Duodenal mucosa (tissue), 2 donors: ENCODE measurements around the gene HMBS.
"Not testable (repeated sequence)": the region's sequence is repeated elsewhere in the genome, so short reads cannot be mapped to it uniquely, and the experiment has no call there.

Experiments
- H3K27ac ChIP-seq: one replicate; pipeline ENCODE4 v1.7.0; 2013; ENCODE audit warnings: low read depth, low read length
- H3K27me3 ChIP-seq, 2 donors: one replicate each; pipeline ENCODE4 v1.7.0; 2013; ENCODE audit warnings: low read length in 2 of 2, control low read depth in 1 of 2; ENCODE audit not compliant: insufficient read depth in 2 of 2, control insufficient read depth in 1 of 2
- H3K36me3 ChIP-seq, 2 donors: one replicate each; pipeline ENCODE4 v1.7.0; 2013; ENCODE audit warnings: low read length in 2 of 2, control low read depth in 1 of 2; ENCODE audit not compliant: insufficient read depth in 2 of 2, control insufficient read depth in 1 of 2
- H3K4me1 ChIP-seq, 2 donors: one replicate each; pipeline ENCODE4 v1.7.0; 2013; ENCODE audit warnings: low read length in 2 of 2, control low read depth in 1 of 2; ENCODE audit not compliant: insufficient read depth in 2 of 2, control insufficient read depth in 1 of 2
- H3K4me3 ChIP-seq, 2 donors: one replicate each; pipeline ENCODE4 v1.7.0; 2013; ENCODE audit warnings: low read length in 2 of 2, low read depth in 1 of 2
- H3K9ac ChIP-seq, 2 donors: one replicate each; pipeline ENCODE4 v1.7.0; 2013; ENCODE audit warnings: low read length in 2 of 2, low read depth in 1 of 2
- H3K9me3 ChIP-seq, 2 donors: one replicate each; pipeline ENCODE4 v1.7.0; 2013; ENCODE audit warnings: low read length in 2 of 2, control low read depth in 1 of 2; ENCODE audit not compliant: control insufficient read depth in 1 of 2

The HMBS gene

DNA sequence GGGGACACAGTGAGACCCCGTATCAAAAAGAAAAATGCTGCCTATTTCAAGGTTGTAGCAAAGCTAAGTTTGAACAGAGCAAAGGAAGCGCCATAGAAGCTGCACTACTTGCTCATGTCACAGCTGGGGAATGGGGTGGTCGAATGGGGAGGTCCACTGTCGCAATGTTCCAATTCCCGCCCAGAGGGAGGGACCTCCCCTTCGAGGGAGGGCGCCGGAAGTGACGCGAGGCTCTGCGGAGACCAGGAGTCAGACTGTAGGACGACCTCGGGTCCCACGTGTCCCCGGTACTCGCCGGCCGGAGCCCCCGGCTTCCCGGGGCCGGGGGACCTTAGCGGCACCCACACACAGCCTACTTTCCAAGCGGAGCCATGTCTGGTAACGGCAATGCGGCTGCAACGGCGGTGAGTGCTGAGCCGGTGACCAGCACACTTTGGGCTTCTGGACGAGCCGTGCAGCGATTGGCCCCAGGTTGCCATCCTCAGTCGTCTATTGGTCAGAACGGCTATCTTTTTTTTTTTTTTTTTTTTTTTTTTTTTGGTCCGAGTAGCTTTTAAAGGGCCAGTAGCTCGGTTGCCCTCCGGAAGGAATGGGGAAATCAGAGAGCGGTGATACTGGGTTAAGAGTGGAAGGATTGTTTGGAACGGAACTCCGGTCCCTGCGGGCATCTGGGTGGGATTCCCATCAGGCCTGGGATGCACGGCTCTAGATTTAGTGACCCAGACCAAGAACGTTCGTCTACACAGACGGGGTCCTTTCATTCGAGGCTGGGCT, at the start of gene HMBS:
HMBS (plus strand) TSS at position 219 of the 774 bp plus-strand sequence; CDS start at position 372, 153 bp downstream.
- H3K4me1 ChIP-seq, result peaks cover 29 to 33% of the 10 kb centered on the region in 2 donors
- H3K27me3 ChIP-seq, result no peaks in the 10 kb centered on the region
- H3K27ac ChIP-seq, result peak within 1 kb of the TSS; percentile 69
- peaks cover 14 to 26% of the 10 kb centered on the region in 2 donors for H3K36me3 ChIP-seq
- H3K9ac ChIP-seq, result peak within 1 kb of the TSS; percentile 61 to 80
- H3K4me3 ChIP-seq, result peak within 1 kb of the TSS; percentile 76 to 89
- H3K9me3 ChIP-seq, result no peaks in the 10 kb centered on the region

DNA sequence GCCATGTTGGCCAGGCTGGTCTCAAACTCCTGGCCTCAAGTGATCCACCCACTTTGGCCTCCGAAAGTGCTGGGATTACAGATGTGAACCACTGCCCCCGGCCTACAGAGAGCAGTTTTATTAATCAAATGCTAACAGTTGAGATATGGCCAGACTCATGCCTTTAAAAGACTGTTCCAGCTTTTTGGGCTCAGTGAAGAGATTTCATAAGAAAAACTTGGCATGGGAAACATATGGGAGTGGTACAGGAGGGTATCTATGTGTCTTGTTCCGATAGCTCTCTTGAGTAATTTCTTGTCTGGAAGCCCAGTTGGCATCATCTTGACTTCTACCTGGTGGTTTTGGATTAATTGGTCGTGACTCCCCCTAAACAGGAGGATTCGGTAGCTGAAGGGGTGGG, 45.8 kb upstream of the HMBS start:
- Histone ChIP-seq H3K9ac (no peak overlapping the region), H3K4me3 (no peak overlapping the region), H3K9me3 (no peaks in the 10 kb centered on the region)

DNA sequence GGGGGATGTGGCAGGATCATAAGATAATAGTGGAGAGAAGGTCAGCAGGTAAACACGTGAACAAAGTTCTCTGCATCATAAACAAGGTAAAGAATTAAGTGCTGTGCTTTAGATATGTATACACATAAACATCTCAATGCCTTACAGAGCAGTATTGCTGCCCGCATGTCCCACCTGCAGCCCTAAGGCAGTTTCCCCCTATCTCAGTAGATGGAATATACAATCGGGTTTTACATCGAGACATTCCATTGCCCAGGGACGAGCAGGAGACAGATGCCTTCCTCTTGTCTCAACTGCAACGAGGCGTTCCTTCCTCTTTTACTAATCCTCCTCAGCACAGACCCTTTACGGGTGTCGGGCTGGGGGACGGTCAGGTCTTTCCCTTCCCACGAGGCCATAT, 45.2 kb upstream of the HMBS start:
- not testable (repeated sequence) for H3K9me3 ChIP-seq, H3K4me3 ChIP-seq, H3K36me3 ChIP-seq, H3K27ac ChIP-seq, H3K4me1 ChIP-seq, H3K27me3 ChIP-seq, H3K9ac ChIP-seq

More for the DNA sequence above, 45.8 kb upstream of the HMBS start:
- Histone ChIP-seq H3K36me3 (no peaks in the 10 kb centered on the region), H3K4me1 (no peaks in the 10 kb centered on the region), H3K27me3 (no peaks in the 10 kb centered on the region), H3K27ac (no peak overlapping the region)

DNA sequence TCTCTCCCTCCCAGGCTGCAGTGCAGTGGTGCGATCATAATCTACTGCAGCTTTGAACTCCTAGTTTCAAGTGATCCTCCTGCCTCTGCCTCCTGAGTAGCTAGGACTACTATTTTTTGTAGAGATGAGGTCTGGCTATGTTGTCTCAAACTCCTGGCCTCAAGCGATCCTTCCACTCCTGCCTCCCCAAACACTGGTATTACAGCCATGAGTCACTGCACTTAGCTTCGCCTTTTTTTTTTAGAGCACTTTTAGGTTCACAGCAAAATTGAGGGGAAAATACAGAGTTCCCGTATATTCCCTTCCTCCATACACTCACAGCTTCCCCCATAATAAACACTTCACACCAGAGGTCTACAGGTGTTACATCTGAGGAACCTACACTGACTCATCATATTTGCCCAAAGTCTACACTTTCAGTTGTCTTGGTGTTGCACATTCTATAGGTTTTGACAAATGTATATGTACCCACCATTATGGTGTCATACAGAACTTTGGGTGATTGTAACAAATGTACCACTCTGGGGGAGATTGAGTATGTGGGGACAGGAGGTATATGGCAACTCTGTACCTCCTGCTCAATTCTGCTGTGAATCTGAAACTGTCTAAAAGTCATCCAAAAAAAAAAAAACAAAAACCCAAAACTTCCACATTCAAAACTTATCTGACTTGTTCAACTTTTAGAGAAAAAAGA, 42.7 kb upstream of the HMBS start:
- Histone ChIP-seq H3K9ac (no peak overlapping the region), H3K4me1 (no peaks in the 10 kb centered on the region), H3K4me3 (no peak overlapping the region), H3K9me3 (no peaks in the 10 kb centered on the region), H3K36me3 (peaks cover 11 to 27% of the 10 kb centered on the region in 2 donors), H3K27me3 (no peaks in the 10 kb centered on the region), H3K27ac (no peak overlapping the region)

DNA sequence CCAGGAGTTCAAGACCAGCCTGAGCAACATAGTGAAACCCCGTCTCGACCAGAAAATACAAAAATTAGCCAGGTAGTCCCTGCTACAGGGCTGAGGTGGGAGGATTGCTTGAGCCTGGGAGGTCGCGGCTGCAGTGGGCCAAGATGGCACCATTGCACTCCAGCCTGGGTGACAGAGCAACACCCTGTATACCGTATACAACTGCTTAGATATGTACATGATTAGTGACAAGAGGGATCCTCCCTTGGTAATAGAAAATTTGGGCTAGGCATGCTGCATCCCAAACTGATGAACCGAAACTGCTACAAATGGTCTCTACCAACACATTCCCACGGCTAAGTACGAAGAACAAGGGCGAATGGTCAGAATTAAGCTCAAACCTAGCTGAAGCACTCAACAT, 41.8 kb upstream of the HMBS start:
- H3K27me3 ChIP-seq, result no peaks in the 10 kb centered on the region
- H3K9me3 ChIP-seq, result no peaks in the 10 kb centered on the region
- no peak overlapping the region for H3K9ac ChIP-seq
- H3K27ac ChIP-seq, result no peak overlapping the region
- H3K36me3 ChIP-seq, result peaks cover 19 to 37% of the 10 kb centered on the region in 2 donors
- H3K4me1 ChIP-seq, result no peaks in the 10 kb centered on the region
- no peak overlapping the region for H3K4me3 ChIP-seq

DNA sequence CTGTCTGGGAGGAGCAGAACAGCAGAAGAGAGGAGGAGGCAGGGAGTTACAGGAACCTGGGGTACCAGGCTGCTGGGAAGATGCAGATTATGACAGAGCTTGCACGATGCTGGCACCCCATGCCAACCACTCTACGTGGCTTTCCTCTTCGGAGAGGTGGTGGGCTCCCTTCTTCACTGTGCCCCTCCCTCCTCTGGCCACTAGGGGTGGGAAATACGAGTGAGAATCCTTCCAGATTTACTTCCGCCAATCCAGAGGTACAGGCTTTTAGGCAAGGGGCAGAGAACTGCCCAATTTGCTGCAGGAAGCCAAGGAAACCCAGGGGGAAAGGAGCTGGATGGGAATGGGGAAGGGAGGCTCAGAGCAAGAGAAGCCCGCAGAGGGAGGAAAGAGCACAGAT, 40.0 kb upstream of the HMBS start:
- H3K9me3 ChIP-seq, result no peaks in the 10 kb centered on the region
- H3K4me1 ChIP-seq, result no peaks in the 10 kb centered on the region
- H3K9ac ChIP-seq, result no peak overlapping the region
- no peaks in the 10 kb centered on the region for H3K27me3 ChIP-seq
- no peak overlapping the region for H3K4me3 ChIP-seq
- peaks cover 34 to 55% of the 10 kb centered on the region in 2 donors for H3K36me3 ChIP-seq
- H3K27ac ChIP-seq, result no peak overlapping the region

DNA sequence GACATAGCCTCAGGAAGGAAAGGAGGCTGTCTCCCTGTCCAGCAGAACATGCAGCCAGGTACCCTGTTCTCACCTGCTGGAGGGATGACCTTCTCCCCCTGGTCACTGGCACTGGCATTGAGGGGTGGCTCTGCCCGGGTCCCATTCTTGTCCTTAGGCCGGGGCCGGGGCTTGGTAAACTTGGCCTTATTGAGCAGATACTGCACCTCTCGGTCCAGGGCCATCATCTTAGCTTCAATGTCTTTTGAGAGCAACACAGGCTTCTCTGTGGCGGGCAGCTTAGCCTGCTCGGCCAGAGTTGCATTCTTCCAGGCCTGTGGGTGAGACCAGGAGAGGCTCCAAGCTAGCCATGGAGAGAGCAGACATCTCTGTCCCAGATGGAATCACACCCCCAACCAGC, 38.2 kb upstream of the HMBS start:
- no peak overlapping the region for H3K9ac ChIP-seq
- no peaks in the 10 kb centered on the region for H3K9me3 ChIP-seq
- H3K27me3 ChIP-seq, result no peaks in the 10 kb centered on the region
- peaks cover 38 to 72% of the 10 kb centered on the region in 2 donors for H3K36me3 ChIP-seq
- H3K27ac ChIP-seq, result no peak overlapping the region
- no peak overlapping the region for H3K4me3 ChIP-seq
- no peaks in the 10 kb centered on the region for H3K4me1 ChIP-seq

DNA sequence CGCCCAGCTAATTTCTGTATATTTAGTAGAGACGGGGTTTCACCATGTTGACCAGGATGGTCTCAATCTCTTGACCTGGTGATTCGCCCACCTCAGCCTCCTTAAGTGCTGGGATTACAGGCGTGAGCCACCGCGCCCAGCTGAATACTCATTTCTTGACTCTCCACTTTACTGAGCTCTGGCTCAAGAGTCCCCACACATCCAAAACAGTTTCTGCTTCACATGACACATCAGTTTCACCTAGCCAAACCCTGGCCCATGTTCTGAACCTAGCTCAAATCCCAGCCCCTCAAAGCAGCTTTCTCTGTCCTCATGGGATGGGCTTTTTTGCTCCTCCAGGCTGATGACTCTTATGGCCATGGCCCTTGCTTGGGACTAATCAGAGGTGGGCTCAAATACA, 37.5 kb upstream of the HMBS start:
- no peak overlapping the region for H3K9ac ChIP-seq
- peaks cover 45 to 79% of the 10 kb centered on the region in 2 donors for H3K36me3 ChIP-seq
- H3K4me1 ChIP-seq, result no peaks in the 10 kb centered on the region
- no peak overlapping the region for H3K4me3 ChIP-seq
- no peaks in the 10 kb centered on the region for H3K27me3 ChIP-seq
- no peaks in the 10 kb centered on the region for H3K9me3 ChIP-seq
- no peak overlapping the region for H3K27ac ChIP-seq

DNA sequence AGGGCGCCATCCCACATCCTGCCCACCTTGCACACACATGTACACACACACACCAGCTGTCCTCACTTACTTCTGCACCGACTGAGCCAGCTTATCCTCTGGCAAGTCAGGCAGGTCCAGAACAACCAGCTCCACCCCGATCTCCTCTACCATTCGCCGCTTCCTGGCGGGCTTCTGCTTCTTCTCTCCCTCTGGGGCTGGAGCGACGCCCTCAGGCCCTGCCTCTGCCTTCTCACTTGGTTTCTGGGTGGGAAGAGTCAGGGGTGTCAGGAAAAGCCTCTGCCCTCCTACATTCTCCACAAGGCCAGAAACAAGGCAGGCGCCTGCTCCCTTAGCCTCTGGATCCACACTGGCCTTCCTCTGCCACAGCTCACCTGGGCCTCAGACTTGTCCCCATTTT, 36.0 kb upstream of the HMBS start:
- Histone ChIP-seq H3K4me3 (no peak overlapping the region), H3K36me3 (peaks cover 59 to 93% of the 10 kb centered on the region in 2 donors)

DNA sequence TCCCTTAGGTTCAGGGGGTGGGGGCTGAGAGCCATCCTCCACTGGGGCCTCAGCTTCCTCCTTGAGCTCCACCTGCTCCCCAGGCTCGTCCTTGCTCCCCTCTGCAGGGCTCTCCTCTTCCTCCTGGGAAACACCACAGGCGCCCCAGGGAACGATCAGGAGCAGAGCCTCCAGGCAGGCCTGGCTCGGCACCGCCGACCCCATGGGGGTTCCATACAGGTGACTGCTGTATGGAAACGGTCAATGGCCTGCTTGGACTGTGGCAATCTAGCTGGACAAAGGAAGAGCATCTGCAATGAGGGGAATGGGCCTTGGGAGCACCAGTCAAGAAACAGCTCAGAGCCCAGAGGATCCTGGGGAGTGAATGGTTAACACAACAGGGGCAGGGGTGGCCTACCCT, 35.6 kb upstream of the HMBS start:
- H3K9ac ChIP-seq, result no peak overlapping the region
- H3K27ac ChIP-seq, result no peak overlapping the region
- H3K9me3 ChIP-seq, result no peaks in the 10 kb centered on the region
- no peaks in the 10 kb centered on the region for H3K27me3 ChIP-seq
- no peaks in the 10 kb centered on the region for H3K4me1 ChIP-seq
- peaks cover 63 to 98% of the 10 kb centered on the region in 2 donors for H3K36me3 ChIP-seq
- no peak overlapping the region for H3K4me3 ChIP-seq

More for the DNA sequence above, 36.0 kb upstream of the HMBS start:
- no peak overlapping the region for H3K27ac ChIP-seq
- no peak overlapping the region for H3K9ac ChIP-seq
- no peaks in the 10 kb centered on the region for H3K4me1 ChIP-seq
- H3K27me3 ChIP-seq, result no peaks in the 10 kb centered on the region
- no peaks in the 10 kb centered on the region for H3K9me3 ChIP-seq
